ENCODE measurements around the gene NEK1.

- TF ChIP-seq CTCF (conservative IDR thresholded peaks at IDR 0.05; ENCODE audit: low read length): no peak
- TF ChIP-seq EZH2phosphoT487 (IDR thresholded peaks at IDR 0.05; ENCODE audit: borderline replicate concordance): no peak
These were observed 28.8 kb downstream of the NEK1 start for GRCh38 chr4:169583563-169583962.

Data from Loucy (cell line).